ENCODE data around the gene DTX3.
"Not testable (repeated sequence)": the region's sequence is repeated elsewhere in the genome, so short reads cannot be mapped to it uniquely, and the experiment has no call there.

DTX3 gene

GRCh38 chr12:57604454-57604991 lies at the start of gene DTX3:
Gene DTX3, plus strand, starts transcription at chr12:57604824. Its CDS starts 1,694 bp downstream, at chr12:57606518.
- no peak for DNase-seq

- no peak for DNase-seq
Observed at GRCh38 chr12:57554897-57555296, 49.7 kb upstream of the DTX3 start.

DNA sequence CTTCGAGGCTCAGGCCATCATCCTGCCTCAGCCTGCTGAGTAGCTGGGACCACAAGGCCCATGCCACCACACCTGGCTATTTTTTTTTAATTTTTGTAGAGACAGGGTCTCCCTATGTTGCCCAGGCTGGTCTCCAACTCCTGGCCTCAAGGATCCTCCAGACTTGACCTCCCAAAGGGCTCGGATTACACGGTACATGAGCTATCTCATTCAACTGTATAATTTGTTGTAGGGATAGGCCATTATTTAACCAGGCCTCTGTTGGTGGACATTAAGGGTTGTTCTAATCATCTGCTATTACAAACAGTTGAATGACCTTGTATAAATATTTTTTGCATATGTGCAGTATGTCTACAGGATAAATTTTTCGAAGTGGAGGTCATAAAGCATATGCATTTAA lies 45.8 kb upstream of the DTX3 start:
- DNase-seq: no peak

- DNase-seq: no peak
Observed at GRCh38 chr12:57560516-57560915, 44.1 kb upstream of the DTX3 start.

GRCh38 chr12:57561117-57561516 lies 43.5 kb upstream of the DTX3 start:
- not testable (repeated sequence) for DNase-seq

DNA sequence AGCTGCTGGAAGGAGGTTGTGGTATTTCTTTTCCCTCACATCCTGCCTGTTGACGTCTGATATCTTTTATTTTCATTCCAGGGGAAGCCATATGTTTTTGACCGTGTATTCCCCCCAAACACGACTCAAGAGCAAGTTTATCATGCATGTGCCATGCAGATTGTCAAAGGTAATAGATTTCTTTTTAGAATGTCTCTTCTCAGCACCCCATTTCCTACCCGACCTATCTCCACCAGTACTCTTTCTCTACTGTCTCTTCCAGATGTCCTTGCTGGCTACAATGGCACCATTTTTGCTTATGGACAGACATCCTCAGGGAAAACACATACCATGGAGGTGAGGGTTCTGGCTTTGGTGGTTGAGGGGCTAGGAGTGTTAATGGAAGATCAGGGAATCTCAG lies 41.3 kb upstream of the DTX3 start:
- no peak for DNase-seq

- no peak for DNase-seq
Observed at GRCh38 chr12:57564178-57564740, 40.4 kb upstream of the DTX3 start.

DNA sequence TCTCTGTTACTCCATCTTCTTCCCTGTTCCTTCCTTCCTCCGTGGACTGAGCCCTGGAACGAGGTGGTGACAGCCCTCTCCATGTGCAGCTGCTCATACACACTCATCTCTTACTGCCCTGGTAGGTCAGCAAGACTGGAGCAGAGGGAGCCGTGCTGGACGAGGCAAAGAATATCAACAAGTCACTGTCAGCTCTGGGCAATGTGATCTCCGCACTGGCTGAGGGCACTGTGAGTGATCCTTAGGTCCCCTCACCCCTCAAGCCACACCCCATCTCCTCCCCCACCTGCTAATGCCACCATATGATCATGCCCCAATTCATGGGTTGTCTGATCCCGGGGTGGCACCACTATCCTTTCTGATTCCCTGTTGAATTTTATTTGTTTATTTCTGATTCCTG lies 35.8 kb upstream of the DTX3 start:
- no peak for DNase-seq

- DNase-seq: no peak
Observed at GRCh38 chr12:57569858-57570257, 34.8 kb upstream of the DTX3 start.

DNA sequence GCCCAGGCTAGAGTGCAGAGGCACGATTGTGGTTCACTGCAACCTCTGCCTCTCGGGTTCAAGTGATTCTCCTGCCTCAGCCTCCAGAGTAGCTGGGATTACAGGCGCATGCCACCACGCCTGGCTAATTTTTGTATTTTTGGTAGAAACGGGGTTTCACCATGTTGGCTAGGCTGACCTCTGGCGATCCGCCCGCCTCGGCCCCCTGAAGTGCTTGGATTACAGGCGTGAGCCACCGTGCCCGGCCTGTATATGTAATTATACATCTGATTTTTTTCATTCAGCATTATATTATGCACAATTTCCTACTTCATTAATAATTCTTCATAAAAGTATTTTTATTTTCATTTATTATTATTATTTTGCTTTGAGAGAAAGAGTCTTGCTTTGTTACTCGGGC lies 34.2 kb upstream of the DTX3 start:
- DNase-seq: not testable (repeated sequence)

GRCh38 chr12:57571926-57572762 lies 32.5 kb upstream of the DTX3 start:
- no peak for DNase-seq

DNA sequence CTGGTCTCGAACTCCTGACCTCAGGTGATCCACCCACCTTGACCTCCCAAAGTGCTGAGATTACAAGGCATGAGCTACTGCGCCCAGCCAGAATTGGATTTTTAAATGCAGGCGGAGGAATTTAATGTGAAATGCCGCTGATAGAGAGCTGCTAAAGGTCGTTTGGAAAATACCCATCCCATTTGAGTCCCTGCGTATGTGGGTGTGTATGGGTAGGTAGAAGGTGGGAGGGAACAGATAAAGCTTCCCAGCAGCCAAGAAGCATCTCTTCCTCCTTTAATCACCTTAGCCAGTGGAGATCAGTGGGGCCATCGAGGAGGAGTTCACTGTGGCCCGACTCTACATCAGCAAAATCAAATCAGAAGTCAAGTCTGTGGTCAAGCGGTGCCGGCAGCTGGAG lies 29.8 kb upstream of the DTX3 start:
- no peak for DNase-seq

DNA sequence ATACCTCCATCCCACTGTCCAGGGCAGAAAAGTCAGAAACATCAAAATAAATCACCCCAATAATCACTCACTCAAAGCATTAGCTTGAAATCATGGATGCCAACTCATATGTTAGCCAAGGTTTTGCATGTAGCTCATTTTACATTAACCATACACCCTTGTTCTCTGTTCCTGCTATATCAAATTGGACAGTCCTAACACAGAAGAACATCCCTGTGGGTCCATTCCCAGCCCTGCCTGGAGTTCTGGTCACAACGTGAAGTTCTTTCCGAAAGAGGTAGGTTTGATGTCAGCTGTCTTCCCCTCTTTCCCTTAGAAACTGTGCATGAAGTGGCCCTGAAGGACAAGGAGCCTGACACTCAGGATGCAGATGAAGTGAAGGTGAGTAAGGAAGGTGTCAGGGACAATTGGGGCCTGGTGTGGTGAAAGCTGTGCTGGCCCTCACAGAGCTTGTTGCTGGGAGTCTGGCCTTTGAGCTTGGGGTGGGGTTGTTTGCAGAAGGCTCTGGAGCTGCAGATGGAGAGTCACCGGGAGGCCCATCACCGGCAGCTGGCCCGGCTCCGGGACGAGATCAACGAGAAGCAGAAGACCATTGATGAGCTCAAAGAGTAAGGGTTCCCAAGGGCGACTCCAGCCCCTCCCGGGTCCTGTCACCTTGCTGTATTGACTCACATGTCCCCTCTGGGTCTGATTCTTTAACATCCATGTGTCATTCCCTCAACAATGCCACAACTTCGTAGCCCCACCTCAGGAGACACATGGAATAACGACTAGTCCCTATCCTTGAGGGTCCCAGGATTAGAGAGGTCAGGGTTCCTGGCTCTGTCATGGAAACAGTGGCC lies 28.6 kb upstream of the DTX3 start:
- no peak for DNase-seq

DNA sequence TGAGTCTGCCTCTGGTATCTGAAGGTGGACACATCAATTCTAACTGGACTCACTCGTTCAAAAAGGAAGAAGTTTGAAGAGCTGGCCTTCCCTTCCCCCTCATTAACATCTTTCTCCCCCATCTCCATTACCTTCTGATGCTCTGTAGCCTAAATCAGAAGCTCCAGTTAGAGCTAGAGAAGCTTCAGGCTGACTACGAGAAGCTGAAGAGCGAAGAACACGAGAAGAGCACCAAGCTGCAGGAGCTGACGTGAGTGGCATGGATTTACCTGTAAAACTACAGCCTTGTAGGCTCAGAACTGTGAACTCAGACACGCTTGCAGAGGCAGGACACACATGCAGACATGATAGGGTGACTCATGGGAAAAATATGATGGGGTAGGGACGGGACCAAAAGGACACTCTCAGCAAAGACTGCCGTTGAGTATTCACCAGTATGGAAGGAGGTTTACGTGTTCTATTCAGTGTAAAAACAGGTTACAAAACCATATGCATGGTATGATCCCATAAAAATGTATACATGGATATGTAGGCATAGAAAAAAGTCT lies 27.9 kb upstream of the DTX3 start:
- no peak for DNase-seq

DNA sequence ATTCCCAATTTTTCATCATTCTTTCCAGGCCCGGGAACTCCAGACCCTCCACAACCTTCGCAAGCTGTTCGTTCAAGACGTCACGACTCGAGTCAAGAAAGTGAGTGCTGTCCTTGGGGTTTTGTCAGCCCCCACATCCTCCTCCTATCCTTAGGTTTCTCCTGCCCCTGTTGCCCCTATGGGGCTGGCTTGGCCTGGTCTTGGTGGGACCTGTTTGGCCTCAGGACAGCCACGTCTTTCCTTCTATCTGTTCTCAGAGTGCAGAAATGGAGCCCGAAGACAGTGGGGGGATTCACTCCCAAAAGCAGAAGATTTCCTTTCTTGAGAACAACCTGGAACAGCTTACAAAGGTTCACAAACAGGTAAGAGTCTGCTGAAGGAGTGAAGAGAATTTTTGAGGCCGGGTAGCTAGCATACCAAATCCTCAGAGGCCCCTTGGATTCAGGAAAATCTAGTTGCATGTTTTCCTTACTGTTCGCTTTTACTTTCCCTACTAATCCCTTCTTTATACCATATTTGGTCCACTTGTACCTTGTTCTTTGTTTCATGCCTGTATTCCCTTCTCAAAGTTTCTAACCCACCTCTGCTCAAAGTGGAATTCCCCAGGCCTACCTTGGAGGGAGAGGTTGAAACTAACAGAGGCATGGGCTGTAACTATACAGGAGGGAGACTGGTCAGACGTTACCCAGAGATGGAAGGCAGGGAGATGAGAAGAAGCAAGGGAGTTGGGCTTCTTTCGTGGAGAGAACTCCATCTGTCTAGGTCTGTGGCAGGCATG lies 26.5 kb upstream of the DTX3 start:
- no peak for DNase-seq

DNA sequence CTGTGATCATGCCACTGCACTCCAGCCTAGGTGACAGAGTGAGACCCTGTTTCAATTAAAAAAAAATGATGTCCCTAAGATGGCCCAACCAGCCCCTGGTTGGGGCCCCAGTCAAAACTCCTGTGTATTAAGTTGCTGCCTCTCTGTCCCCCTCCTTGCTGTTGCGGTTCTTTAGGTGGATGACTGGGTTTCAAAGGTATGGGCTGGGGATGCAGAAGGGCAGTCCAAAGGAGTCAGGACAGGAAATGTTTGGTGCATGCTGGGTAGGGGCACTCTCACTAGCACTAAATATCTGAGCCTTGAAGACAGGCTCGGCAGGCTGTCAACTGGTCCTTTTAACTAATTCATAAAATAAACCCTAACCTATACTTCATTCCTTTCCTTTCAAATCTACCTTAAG lies 25.6 kb upstream of the DTX3 start:
- DNase-seq: no peak

DNA sequence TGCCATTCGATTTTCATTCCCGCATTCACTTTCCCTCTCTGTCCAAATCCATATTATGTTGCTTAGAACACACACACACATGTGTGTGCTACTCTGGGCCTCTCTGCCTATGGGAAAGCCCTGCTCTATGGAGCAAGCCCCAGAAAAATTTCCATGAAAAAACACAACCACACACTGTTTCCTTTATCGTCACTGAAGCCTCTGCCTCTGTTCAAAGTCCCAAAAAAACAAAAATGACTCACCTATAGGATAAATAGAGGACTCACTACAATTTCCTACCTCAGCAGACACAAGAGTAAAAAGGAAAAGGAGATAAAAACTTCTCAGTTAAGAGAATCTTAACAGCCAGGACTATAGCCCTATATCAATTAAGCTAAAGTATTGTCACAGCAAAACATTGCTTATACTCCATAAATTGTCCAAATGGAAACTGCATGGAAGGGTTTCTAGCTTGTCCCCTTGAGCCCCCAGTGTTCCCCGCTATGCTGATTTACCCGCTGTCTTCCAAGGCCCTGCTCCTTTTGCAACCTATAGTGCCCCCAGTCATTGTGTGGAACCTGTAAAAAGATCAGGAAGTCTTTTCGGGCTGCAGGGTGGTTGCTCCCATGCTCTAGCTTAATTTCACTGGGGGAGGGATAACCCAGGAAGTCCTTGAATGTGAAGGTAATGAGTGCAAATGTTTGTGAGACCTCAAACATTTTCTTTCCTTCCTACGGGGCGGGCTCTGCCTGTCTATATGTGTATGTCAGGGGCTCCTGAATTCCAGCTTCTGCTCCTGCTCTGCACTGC lies 24.8 kb upstream of the DTX3 start:
- DNase-seq: no peak

GRCh38 chr12:57580466-57580795 lies 24.2 kb upstream of the DTX3 start:
- no peak for DNase-seq

DNA sequence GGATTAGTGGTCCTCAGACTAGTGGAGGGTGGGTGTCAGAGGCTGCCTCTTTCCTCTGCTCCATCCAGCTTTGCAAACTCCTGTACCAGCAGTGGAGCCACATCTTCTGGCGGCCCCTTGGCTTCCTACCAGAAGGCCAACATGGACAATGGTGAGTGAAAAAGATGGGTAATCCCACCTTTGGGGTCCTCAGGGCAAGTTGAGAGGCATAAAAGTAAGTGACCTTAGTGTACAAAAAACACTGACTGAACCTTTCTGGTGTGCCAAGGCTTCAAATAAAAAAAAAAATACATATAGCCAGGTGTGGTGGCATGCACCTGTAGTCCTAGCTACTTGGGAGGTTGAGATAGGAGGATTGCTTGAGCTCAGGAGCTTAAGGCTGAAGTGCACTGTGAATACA lies 22.8 kb upstream of the DTX3 start:
- DNase-seq: no peak

GRCh38 chr12:57582440-57582839 lies 22.2 kb upstream of the DTX3 start:
- DNase-seq: no peak

- DNase-seq: no peak
Observed at GRCh38 chr12:57583008-57583831, 21.4 kb upstream of the DTX3 start.

All from cortex of kidney (tissue), 1 donor.